GM21723 (cell line): ENCODE results near the gene PIWIL4.
"Not testable (repeated sequence)": the region's sequence is repeated elsewhere in the genome, so short reads cannot be mapped to it uniquely, and the experiment has no call there.

ENCODE experiments used
- ATAC-seq: cut with Tn5 transposase; IDR thresholded peaks from one replicate; pipeline ENCODE4 v1.9.1; 2021; ENCODE audit warnings: mild to moderate bottlenecking, moderate library complexity; ENCODE audit not compliant: unreplicated experiment

PIWIL4 gene

GRCh38 chr11:94546886-94547285, 20.3 kb upstream of the PIWIL4 start:
- ATAC-seq, result no peak

DNA sequence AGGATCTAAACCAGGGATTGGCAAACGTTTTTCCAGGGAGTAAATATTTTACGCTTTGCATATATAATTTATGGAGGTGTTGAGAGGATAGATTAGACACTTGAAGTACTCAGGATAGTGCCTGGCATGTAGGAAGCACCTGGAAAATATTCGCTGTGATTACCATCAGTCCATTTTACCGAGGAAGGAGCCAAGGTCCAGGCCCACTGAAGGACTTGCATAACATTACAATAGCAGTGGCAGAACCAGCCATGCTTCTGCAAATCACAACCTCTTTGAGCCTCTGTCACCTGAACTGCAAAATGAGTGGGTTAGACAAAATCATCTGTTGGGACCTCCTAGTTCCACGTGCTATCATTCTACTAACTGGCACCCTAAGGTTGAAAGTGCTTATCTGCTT, 18.0 kb upstream of the PIWIL4 start:
- ATAC-seq, result no peak

DNA sequence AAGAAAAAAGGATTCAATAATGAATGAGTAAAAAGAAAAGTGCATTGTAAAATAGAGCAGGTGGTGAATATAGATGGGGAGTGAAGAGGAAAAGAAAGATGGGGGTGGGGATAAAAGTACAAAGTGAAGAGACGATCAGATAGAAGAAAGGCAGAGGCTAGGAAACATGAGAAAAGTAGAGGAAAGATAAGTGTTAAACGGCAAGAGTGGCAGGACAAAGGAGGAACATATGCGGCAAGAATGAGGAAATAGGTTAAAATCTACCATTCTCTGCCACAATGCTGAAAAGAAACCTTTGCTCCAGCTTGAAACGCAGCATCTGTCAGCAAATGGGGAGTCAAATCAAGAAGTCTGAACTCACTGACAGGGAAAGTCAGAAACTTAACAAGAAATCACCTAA, 16.7 kb upstream of the PIWIL4 start:
- ATAC-seq, result no peak

- no peak for ATAC-seq
These were observed 13.2 kb upstream of the PIWIL4 start for GRCh38 chr11:94553938-94554337.

GRCh38 chr11:94555752-94556329, 11.3 kb upstream of the PIWIL4 start:
- ATAC-seq, result not testable (repeated sequence)

DNA sequence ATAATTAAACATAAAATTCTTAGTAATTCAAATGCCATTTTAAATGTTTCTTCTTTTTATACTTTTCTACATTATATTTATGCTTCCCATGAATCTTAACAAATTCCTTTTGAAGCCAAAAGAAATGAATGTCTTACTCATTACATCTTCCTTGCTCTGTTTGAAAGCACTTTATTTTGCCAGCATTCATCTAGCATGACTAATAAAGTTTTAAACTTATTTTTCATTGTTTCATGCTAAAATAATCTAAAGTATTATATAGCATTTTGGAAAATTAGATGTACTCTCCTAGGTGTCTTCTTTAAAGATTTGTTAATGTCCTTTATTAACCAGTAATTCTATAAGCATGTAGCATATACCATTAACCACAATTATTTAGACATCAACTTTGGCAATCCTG, 9.7 kb upstream of the PIWIL4 start:
- ATAC-seq, result no peak

- no peak for ATAC-seq
These were observed 9.2 kb upstream of the PIWIL4 start for GRCh38 chr11:94557992-94558391.

GRCh38 chr11:94558468-94558867, 8.7 kb upstream of the PIWIL4 start:
- no peak for ATAC-seq

GRCh38 chr11:94558932-94559331, 8.2 kb upstream of the PIWIL4 start:
- ATAC-seq, result no peak

DNA sequence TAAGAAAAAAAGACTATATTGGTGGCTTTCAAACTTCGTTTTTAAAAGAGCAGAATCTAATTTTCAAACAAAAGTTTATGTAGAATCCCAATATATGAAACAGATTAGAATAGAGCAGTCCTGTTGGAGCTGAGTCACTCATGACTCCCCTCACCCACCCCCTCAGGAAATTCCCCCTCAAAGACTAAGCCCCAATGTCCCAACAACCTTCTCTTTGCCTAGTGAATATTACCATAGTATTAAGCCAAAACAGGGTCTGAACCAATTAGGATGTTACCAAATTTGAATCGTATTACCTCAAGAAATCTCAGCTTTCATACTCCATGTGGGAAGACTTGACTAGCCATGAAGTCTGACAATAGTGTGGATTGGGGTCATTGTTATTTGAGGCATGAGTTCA, 7.8 kb upstream of the PIWIL4 start:
- no peak for ATAC-seq

DNA sequence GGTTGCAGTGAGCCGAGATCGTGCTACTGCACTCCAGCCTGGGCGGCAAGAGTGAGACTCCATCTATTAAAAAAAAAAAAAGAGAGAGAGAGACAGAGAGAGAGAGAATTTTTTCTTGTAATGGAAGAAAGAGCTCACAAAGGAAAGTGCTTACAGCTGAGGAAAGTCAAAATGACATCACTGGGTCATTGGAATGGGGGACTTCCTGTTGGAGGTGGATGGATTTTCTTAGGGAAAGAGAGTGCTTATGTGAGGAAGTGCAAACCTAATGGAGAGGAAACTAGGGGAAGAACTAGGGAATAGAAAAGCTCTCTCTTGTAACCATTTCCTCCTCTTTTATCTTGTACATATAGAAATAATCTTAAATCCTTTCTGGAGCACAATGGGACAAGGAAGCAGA, 6.3 kb upstream of the PIWIL4 start:
- no peak for ATAC-seq

DNA sequence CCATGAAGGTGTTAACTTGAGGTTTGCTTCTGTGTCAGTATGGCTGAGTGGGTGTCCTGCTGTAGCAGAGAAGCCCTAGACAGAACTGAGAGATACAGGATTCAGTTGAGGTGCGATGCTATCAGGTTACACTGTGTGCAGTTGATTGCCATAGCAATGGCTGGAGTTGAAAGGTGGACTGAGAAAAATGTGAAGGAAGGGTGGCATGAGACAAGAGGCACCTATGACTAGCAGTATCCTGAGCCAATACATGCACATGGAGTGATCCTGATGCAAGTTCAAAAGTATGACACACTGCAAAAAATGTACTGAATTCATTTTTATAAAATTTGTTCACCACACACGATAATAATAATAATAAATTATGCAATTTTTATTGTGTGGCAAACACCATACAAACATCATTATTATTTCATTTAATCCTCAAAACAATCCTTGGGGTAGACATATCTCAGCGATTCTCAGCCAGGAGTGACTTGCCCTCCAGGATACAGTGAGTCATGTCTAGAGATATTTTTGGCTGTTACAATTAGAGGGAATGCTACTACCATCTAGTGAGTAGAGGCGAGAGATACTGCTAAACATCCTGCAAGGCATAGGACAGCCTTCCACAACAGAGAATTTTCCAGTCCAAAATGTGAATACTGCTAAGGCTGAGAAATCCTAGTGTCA, 3.9 kb upstream of the PIWIL4 start:
- ATAC-seq, result no peak

GRCh38 chr11:94563848-94564467, 3.2 kb upstream of the PIWIL4 start:
- no peak for ATAC-seq

DNA sequence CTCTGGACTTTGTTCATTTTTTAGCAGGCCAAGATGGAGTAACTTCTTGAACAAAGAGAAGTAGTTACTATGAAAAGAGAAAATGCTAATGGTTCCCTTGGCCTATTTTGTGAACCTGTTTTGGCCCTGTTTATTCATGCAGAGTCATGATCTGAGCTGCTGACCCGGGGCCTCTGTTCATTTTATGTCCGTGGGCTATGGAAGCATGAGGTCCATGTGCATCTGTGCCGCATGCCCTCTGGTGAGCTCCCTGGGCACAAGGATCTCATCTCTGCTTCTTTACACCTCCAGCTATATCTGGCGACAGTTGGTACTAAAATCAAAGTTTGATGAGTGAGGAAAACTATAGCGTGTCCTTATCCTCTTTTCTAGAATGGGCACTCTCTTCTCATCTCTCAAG, 1.0 kb downstream of the PIWIL4 start:
- ATAC-seq, result no peak

DNA sequence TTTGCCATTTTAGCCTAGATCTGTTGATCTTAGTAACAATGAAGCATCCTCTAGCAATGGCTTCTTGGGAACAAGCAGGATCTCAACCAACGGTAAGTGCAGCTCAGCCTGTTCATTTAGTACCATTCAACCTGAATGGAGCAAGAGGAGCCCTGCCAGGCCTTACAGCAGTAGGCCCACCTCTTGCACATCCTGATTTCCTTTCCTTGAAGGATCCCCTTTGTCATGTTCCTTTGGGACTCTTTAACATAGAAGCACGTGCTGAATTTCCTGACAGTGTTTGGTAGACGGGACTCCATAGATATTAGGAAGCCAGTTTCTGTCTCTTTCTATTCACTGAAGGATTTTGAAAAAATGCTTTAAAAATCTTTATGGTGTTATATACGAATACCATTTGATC, 1.5 kb downstream of the PIWIL4 start:
- no peak for ATAC-seq

DNA sequence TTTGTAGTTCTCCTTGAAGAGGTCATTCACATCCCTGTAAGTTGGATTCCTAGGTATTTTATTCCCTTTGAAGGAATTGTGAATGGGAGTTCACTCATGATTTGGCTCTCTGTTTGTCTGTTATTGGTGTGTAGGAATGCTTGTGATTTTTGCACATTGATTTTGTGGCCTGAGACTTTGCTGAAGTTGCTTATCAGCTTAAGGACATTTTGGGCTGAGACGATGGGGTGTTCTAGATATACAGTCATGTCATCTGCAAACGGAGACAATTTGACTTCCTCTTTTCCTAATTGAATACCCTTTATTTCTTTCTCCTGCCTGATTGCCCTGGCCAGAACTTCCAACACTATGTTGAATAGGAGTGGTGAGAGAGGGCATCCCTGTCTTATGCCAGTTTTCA, 5.8 kb downstream of the PIWIL4 start:
- not testable (repeated sequence) for ATAC-seq

DNA sequence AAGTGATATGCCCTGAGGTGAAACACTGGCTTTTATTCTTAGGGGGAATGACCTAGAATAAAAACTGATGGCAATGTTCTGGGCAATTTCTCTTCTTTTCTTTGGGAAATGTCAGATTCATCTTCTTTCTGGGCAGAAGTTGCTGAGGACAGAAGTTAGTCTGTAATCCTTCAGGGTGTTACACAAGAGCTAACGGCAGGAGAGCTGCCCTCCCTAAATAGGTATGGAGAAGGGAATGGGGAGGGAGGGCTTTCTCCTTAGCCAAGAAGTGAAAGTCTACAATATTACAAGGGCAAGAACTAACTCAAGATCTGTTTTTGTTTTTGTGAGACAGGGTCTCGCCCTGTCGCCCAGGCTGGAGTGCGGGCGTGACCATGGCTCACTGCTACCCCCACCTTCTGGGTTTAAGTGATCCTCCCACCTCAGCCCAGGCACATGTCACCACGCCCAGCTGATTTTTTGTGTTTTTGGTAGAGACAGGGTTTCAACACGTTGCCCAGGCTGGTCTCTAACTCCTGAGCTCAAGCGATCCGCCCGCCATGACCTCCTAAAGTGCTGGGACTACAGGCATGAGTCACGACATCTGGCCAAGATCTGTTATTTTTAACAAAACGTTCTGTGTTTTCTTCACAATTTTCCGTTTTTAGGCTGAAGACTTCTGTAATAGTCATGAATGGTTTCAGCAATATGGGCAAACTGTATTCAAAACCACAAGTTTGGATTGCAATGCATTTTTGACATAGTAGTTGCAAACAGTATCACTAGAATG, 7.2 kb downstream of the PIWIL4 start:
- no peak for ATAC-seq

DNA sequence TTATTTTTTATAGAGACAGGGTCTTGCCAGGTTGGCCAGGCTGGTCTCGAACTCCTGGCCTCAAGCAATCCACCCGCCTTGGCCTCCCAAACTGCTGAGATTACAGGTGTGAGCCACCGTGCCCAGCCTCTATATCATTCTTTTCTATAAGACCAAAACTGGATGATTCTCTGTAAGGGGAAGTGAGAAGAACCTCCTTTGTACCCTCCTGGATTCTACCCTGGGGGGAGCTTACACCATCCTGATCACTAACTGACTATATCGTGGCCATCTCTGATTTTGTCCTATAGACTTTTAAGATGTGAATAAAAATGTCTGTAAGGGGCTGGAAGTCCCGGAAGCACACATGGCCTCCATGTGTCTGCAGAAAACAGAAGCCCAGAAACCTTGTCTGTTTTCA, 9.1 kb downstream of the PIWIL4 start:
- no peak for ATAC-seq

- no peak for ATAC-seq
These were observed 10.7 kb downstream of the PIWIL4 start for GRCh38 chr11:94577841-94578240.

GRCh38 chr11:94581926-94582325, 14.8 kb downstream of the PIWIL4 start:
- peak; percentile 85 for ATAC-seq

DNA sequence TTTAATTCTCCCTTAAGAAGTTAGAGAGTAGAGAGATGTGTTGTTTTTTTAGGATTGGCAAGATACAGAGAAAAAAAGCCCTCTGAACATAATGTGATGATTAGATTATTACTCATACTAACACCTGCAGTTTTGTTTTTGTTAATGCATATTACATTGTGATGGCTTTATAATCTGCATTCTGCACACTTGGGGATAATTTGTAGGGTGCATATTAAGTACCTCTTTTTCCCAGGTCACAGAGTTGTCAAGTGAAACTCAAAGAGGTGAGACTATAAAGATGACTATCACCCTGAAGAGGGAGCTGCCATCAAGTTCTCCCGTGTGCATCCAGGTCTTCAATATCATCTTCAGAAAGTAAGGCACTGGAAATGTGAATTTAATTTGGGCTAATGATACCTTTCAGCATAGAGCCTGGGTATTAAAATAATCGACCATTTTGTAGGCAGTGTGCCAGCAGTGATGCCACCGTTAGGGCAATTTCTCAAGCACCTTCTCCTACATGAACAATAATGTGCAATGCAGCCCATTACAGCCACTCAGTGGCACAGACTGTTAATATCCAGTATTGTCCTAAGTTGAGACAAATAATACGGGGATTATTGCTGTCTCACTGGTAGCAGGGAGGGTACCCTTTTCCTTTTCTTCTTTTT, 16.2 kb downstream of the PIWIL4 start:
- no peak for ATAC-seq
